SHP77 treated with DMSO at 0.1 percent for 48 hours (cell line): ENCODE data around the gene XK.
"Not testable (repeated sequence)": the region's sequence is repeated elsewhere in the genome, so short reads cannot be mapped to it uniquely, and the experiment has no call there.

Experiments
- DNase-seq: peaks from one replicate; lab custom pipeline; 2025; lab: John Stamatoyannopoulos, UW

The XK gene

GRCh38 chrX:37754516-37754915 lies 68.9 kb downstream of the XK start:
- DNase-seq: no peak

DNA sequence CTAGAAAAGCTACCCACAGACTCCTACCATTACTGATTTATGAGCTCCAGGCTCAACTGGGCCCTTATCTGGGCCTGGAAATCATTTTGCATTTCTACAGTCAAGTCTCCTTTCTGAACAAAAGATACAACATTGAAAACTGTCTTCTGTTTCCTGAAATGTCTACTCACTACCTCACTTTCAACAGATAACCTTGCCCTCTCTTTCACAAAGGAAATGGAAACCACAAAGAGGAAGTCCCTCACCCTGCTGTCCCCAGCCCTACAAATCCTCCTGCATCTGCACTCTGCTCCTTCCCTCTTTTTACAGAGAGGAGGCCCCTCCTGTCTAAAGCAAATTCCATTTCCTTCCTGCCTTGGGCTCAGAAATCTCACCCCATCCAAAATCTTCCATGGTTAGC lies 69.4 kb downstream of the XK start:
- DNase-seq: no peak

DNA sequence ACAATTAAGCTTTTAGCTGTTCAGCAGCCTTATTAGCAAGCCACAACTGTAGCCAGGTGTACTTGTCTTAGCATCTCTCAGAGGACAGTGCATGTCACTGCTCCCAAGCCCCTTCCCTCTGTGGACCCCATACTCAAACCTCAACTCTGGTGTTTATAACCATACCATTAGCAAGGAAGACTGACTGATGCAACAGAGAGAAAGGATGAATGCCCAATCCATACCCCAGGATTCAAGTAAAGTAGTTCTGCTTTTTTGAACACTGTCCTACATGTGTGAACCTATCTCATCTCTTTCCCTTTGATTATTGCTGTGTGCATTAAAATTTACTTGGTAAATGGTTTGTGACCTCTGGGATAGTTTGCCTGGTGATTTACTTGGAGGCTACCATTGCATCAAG lies 71.5 kb downstream of the XK start:
- DNase-seq: no peak

GRCh38 chrX:37759351-37759750 lies 73.8 kb downstream of the XK start:
- DNase-seq: no peak

- DNase-seq: no peak
Observed at GRCh38 chrX:37759878-37760418, 74.4 kb downstream of the XK start.

GRCh38 chrX:37763400-37763799 lies 77.8 kb downstream of the XK start:
- no peak for DNase-seq

- no peak for DNase-seq
Observed at GRCh38 chrX:37765507-37765906, 79.9 kb downstream of the XK start.

GRCh38 chrX:37767430-37767829 lies 81.8 kb downstream of the XK start:
- no peak for DNase-seq

DNA sequence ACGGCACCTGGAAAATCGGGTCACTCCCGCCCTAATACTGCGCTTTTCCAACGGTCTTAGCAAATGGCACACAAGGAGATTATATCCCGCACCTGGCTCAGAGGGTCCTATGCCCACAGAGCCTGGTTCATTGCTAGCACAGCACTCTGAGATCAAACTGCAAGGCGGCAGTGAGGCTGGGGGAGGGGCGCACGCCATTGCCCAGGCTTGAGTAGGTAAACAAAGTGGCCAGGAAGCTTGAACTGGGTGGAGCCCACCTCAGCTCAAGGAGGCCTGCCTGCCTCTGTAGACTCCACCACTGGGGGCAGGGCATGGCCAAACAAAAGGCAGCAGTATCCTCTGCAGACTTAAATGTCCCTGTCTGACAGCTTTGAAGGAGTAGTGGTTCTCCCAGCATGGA lies 83.3 kb downstream of the XK start:
- DNase-seq: not testable (repeated sequence)

- no peak for DNase-seq
Observed at GRCh38 chrX:37776283-37776986, 90.8 kb downstream of the XK start.

GRCh38 chrX:37776987-37777325 lies 91.4 kb downstream of the XK start:
- DNase-seq: no peak

- DNase-seq: no peak
Observed at GRCh38 chrX:37779857-37780256, 94.3 kb downstream of the XK start, which contains the start of gene CYBB. TSS of gene CYBB (plus strand) at chrX:37780059. CDS start at chrX:37780078, 19 bp downstream.

DNA sequence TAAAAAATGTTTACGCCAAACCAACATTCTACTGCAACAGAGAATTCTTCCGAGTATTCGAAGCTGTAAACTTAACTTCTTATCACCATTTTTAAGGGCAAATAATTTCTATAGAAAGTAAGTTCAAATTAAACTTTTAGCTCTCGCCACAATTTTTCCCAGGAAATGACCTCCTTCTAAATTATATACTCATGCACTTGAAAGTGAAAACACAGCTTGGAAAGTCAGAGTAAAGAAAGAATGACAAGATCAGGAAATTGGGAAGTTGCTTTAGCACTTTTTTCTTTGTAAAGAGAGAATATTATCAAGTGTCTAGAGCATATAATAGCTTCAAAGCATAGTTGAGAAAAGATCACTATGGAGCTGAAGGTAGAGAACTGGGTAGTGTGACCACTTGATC lies 95.5 kb downstream of the XK start:
- DNase-seq: no peak
